DND-41 (cell line): Measurements from ENCODE around the gene RPL15.

Experiments
- EZH2 ChIP-seq: IDR thresholded peaks from 3 replicates; pipeline ENCODE4 v1.6.1; 2012; ENCODE audit warnings: borderline replicate concordance, low read depth, mild to moderate bottlenecking, moderate library complexity, low read length, inconsistent platforms; ENCODE audit not compliant: severe bottlenecking
- TF ChIP-seq, protein P1 (sequence below): IDR thresholded peaks from 2 replicates; pipeline ENCODE4 v1.5.1; 2012; ENCODE audit warnings: borderline replicate concordance, low read length, moderate library complexity, mild to moderate bottlenecking; ENCODE audit not compliant: poor library complexity, severe bottlenecking; ENCODE audit errors: extremely low read depth

GRCh38 chr3:23945913-23946687 is 29.2 kb downstream of the RPL15 start:
- TF ChIP-seq, protein P1, sequence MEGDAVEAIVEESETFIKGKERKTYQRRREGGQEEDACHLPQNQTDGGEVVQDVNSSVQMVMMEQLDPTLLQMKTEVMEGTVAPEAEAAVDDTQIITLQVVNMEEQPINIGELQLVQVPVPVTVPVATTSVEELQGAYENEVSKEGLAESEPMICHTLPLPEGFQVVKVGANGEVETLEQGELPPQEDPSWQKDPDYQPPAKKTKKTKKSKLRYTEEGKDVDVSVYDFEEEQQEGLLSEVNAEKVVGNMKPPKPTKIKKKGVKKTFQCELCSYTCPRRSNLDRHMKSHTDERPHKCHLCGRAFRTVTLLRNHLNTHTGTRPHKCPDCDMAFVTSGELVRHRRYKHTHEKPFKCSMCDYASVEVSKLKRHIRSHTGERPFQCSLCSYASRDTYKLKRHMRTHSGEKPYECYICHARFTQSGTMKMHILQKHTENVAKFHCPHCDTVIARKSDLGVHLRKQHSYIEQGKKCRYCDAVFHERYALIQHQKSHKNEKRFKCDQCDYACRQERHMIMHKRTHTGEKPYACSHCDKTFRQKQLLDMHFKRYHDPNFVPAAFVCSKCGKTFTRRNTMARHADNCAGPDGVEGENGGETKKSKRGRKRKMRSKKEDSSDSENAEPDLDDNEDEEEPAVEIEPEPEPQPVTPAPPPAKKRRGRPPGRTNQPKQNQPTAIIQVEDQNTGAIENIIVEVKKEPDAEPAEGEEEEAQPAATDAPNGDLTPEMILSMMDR = peak; percentile 12
- no peak for TF ChIP-seq EZH2
